GM12878 (cell line): ENCODE data around the gene CSTF1. TPM values are rescaled to one million over a fixed set of nuclear protein-coding genes. Genes with fewer than 3 reads are reported as not detected.
"Not testable (repeated sequence)": the region's sequence is repeated elsewhere in the genome, so short reads cannot be mapped to it uniquely, and the experiment has no call there.

Source experiments
- ATAC-seq: fragments of 200-7000 bp; cut with Tn5 transposase; 3 replicates; pipeline ENCODE4 v1.9.1; 2020; ENCODE audit warnings: mild to moderate bottlenecking, moderate library complexity
- BruUV-seq: library from RNA; stranded (reverse); fragments of 400-500 nt; replicated peaks from 2 replicates; lab custom pipeline; 2021; lab: Mats Ljungman, UMichigan
- CTCF ChIA-PET: fragments of 300-600 bp; sonication (Branson Sonifier 250); formaldehyde crosslinking; extraction: SDS; loops from one replicate; lab custom pipeline; 2021; ENCODE audit warnings: inconsistent platforms; lab: Yijun Ruan, JAX
- POLR2A ChIA-PET: fragments of 350-600 bp; formaldehyde crosslinking; extraction: SDS; loops from one replicate; lab custom pipeline; 2021; ENCODE audit warnings: inconsistent platforms; lab: Charles Lee
- RAD21 ChIA-PET: fragments of 300-600 bp; sonication (Branson Sonifier 250); formaldehyde crosslinking; loops from one replicate; lab custom pipeline; 2023; ENCODE audit warnings: antibody characterized with exemption; ENCODE audit not compliant: unreplicated experiment; lab: Charles Lee
- SMC1A ChIA-PET: fragments of 300-600 bp; sonication (Branson Sonifier 250); formaldehyde crosslinking; loops from one replicate; lab custom pipeline; 2023; ENCODE audit not compliant: unreplicated experiment, uncharacterized antibody; lab: Charles Lee
- DNase-seq: peaks from one replicate; pipeline ENCODE4 v3.0.0-alpha.2; 2011; ENCODE audit warnings: low read depth, low spot score
- FAIRE-seq: peaks from 3 replicates; lab custom pipeline; 2011; peaks lifted over from hg19 to GRCh38; lab: Jason Lieb, UNC
- H2AFZ ChIP-seq: 2 replicates; pipeline ENCODE4 v1.6.0; 2011; ENCODE audit warnings: low read depth, low read length, control low read depth; ENCODE audit not compliant: control insufficient read depth
- H3K27ac ChIP-seq: 2 replicates; pipeline ENCODE4 v1.5.1; 2011; ENCODE audit warnings: control low read depth; ENCODE audit not compliant: control insufficient read depth, insufficient read depth
- H3K27me3 ChIP-seq, 2 experiments: replicated peaks in 1 of 2; 2 replicates each; pipeline versions ENCODE4 v1.6.0 to v1.6.1; 2011; ENCODE audit warnings: low read length in 1 of 2; ENCODE audit not compliant: control insufficient read depth in 2 of 2, insufficient read depth in 2 of 2
- H3K36me3 ChIP-seq, 2 experiments: 2 replicates each; pipeline ENCODE4 v1.5.1; 2011; ENCODE audit warnings: low read length in 1 of 2; ENCODE audit not compliant: control insufficient read depth in 2 of 2, insufficient read depth in 2 of 2
- H3K4me1 ChIP-seq: 2 replicates; pipeline ENCODE4 v1.6.1; 2011; ENCODE audit warnings: mild to moderate bottlenecking, low read length, moderate library complexity, mixed read lengths; ENCODE audit not compliant: control insufficient read depth, insufficient read depth
- H3K4me2 ChIP-seq: 2 replicates; pipeline ENCODE4 v1.6.0; 2011; ENCODE audit warnings: control low read depth; ENCODE audit not compliant: control insufficient read depth, insufficient read depth
- H3K4me3 ChIP-seq: fragments of 200-600 bp; sonication (generic); 2 replicates; pipeline ENCODE4 v1.5.1; 2016
- H3K79me2 ChIP-seq: 2 replicates; pipeline ENCODE4 v1.6.0; 2011; ENCODE audit warnings: low read length; ENCODE audit not compliant: control insufficient read depth, insufficient read depth
- H3K9ac ChIP-seq: 2 replicates; pipeline ENCODE4 v1.8.0; 2011; ENCODE audit warnings: low read length, control low read depth, mixed read lengths; ENCODE audit not compliant: control insufficient read depth, insufficient read depth
- H3K9me3 ChIP-seq: replicated peaks from 3 replicates; pipeline ENCODE4 v1.5.1; 2011; ENCODE audit warnings: mild to moderate bottlenecking, low read length; ENCODE audit not compliant: control insufficient read depth, insufficient read depth
- H4K20me1 ChIP-seq: 2 replicates; pipeline ENCODE4 v1.6.0; 2011; ENCODE audit not compliant: control insufficient read depth, insufficient read depth
- NFYB ChIP-seq: IDR thresholded peaks from 2 replicates; pipeline ENCODE4 v1.6.1; 2011; ENCODE audit warnings: low read depth, mild to moderate bottlenecking, low read length, improper control_type of control experiment, moderate library complexity; ENCODE audit not compliant: insufficient read depth
- POLR2AphosphoS5 ChIP-seq: IDR thresholded peaks from 2 replicates; pipeline ENCODE4 v1.6.1; 2011; ENCODE audit warnings: mild to moderate bottlenecking, low read length, inconsistent platforms
- STAT1 ChIP-seq: fragments of 450-650 bp; conservative IDR thresholded peaks from 2 replicates; pipeline ENCODE4 v1.6.1; 2014; ENCODE audit warnings: antibody characterized with exemption, mild to moderate bottlenecking
- SUZ12 ChIP-seq: fragments of 200-600 bp; sonication (generic); IDR thresholded peaks from one replicate; pipeline ENCODE4 v1.6.1; 2018; ENCODE audit warnings: antibody characterized with exemption, mild to moderate bottlenecking; ENCODE audit not compliant: unreplicated experiment
- ZBED1 ChIP-seq: IDR thresholded peaks from 2 replicates; pipeline ENCODE4 v1.6.1; 2016; ENCODE audit warnings: borderline replicate concordance
- ZNF687 ChIP-seq: fragments of 450-650 bp; IDR thresholded peaks from 2 replicates; pipeline ENCODE4 v1.6.1; 2017; ENCODE audit warnings: mild to moderate bottlenecking, moderate library complexity
- WGBS: methylation state at CpG from one replicate; pipeline ENCODE4 v1.1.6; 2016; ENCODE audit warnings: low lambda C conversion rate; ENCODE audit not compliant: insufficient replicate concordance, insufficient coverage; ENCODE audit errors: missing lambda C conversion rate; 5-methylcytosine and 5-hydroxymethylcytosine counted together
- in situ Hi-C: fragments of 300-500 bp; cut with MboI; formaldehyde crosslinking; loops from 9 replicates; pipeline ENCODE4 v1.14.3; 2018; ENCODE audit warnings: mixed read lengths
- intact Hi-C: fragments of 100-400 bp; cut with micrococcal nuclease; formaldehyde crosslinking; loops from one replicate; pipeline ENCODE4 v1.14.2; 2022; ENCODE audit not compliant: unreplicated experiment
- polyA plus RNA-seq, 11 experiments: library from polyadenylated mRNA; depleted of rRNA in 4 of 11; unstranded in 6 of 11; stranded (reverse) in 5 of 11; fragments of >200 nt; fragmentation: Nextera tagmentation in 4 of 11; fragmentation: Illumina TruSeq in 1 of 11; extraction: Ambion mirVana in 4 of 11; extraction: Trizol in 1 of 11; gene quantifications; 1 replicate in 1 of 11; 2 replicates in 10 of 11; pipeline versions ENCODE4 v1.2.1 to v1.2.3, GENCODE V29; 2011 to 2016; ENCODE audit warnings: inconsistent platforms in 2 of 11, missing spikeins in 2 of 11, low read depth in 1 of 11
- total RNA-seq, 4 experiments: library from RNA; depleted of rRNA in 3 of 4; stranded (reverse); fragments of >200 nt in 3 of 4; fragmentation: Illumina TruSeq in 1 of 4; extraction: Trizol in 1 of 4; gene quantifications; 2 replicates each; pipeline versions ENCODE4 v1.2.1 to v1.2.3, GENCODE V29; 2013 to 2021

Gene CSTF1
- total and polyA plus RNA-seq, 10 of the 15 experiments (the other 5 are each of a cell fraction or from before 2014, with no cell fraction given) = 41.8 to 89.1 (median 50.1) TPM

GRCh38 chr20:56405356-56405755 lies 12.9 kb downstream of the CSTF1 start:
- peaks cover 7 to 40% of the 10 kb centered on the region in 2 experiments for H3K36me3 ChIP-seq
- H3K4me1 ChIP-seq, H3K27ac ChIP-seq, FAIRE-seq, intact Hi-C loops, H4K20me1 ChIP-seq, BruUV-seq, H3K79me2 ChIP-seq, H3K27me3 ChIP-seq, H3K4me2 ChIP-seq, RAD21 ChIA-PET, H3K9me3 ChIP-seq, H3K4me3 ChIP-seq, in situ Hi-C loops, DNase-seq, POLR2A ChIA-PET, H2AFZ ChIP-seq, ATAC-seq, H3K9ac ChIP-seq: not testable (repeated sequence)
- ChIA-PET SMC1A (interaction anchor here (0.9 kb wide), 1 partner anchor 23 kb away, joined by 3 read pairs; no protein-coding TSS in a partner anchor), CTCF (interaction anchor here (1.3 kb wide), 1 partner anchor 10 kb away, joined by 3 read pairs; no protein-coding TSS in a partner anchor)
- WGBS = over 99% methylated on average over 12 of the region's 12 CpGs

- no peaks in the 10 kb centered on the region for H4K20me1 ChIP-seq
- no peak overlapping the region for H3K4me3 ChIP-seq
- RAD21 ChIA-PET = no interaction called here
- no peaks in the 10 kb centered on the region; the same call in 1 of the 2 replicates for H3K79me2 ChIP-seq
- TF ChIP-seq STAT1 = no peak
- TF ChIP-seq ZBED1 = no peak
- TF ChIP-seq POLR2AphosphoS5 = no peak
- TF ChIP-seq NFYB = no peak
- TF ChIP-seq SUZ12 = no peak
- TF ChIP-seq ZNF687 = no peak
- TF ChIP-seq, all 136 proteins: peak for 0
- 100% methylated on average over 3 of the region's 3 CpGs for WGBS
- Histone ChIP-seq H2AFZ (no peak overlapping the region), H3K9me3 (no peaks in the 10 kb centered on the region), H3K4me2 (no peak overlapping the region), H3K9ac (no peak overlapping the region), H3K27me3 (no peaks in the 10 kb centered on the region), H3K4me1 (peaks cover 4% of the 10 kb centered on the region; the same call in 1 of the 2 replicates), H3K36me3 (peaks cover 5 to 35% of the 10 kb centered on the region in 2 experiments), H3K27ac (no peak overlapping the region)
- ChIA-PET CTCF (interaction anchor here (0.6 to 1.1 kb wide), 2 partner anchors 9 to 69 kb away, joined by 3 read pairs; no protein-coding TSS in a partner anchor), POLR2A (no interaction called here), SMC1A (interaction anchor here (0.7 kb wide), 1 partner anchor 112 kb away, joined by 3 read pairs; no protein-coding TSS in a partner anchor)
- FAIRE-seq = no peak
- BruUV-seq = no TSS peak
- in situ Hi-C loops = no loop called here
- ATAC-seq = no peak
- no peak for DNase-seq
- intact Hi-C loops = no loop called here
Observed at GRCh38 chr20:56406910-56407309, 14.5 kb downstream of the CSTF1 start.
